GM19438 (cell line): ENCODE results near the gene TP53.
"Not testable (repeated sequence)": the region's sequence is repeated elsewhere in the genome, so short reads cannot be mapped to it uniquely, and the experiment has no call there.

Experiments
- ATAC-seq: cut with Tn5 transposase; IDR thresholded peaks from one replicate; pipeline ENCODE4 v1.9.1; 2021; ENCODE audit warnings: low read depth; ENCODE audit not compliant: unreplicated experiment

The TP53 gene

DNA sequence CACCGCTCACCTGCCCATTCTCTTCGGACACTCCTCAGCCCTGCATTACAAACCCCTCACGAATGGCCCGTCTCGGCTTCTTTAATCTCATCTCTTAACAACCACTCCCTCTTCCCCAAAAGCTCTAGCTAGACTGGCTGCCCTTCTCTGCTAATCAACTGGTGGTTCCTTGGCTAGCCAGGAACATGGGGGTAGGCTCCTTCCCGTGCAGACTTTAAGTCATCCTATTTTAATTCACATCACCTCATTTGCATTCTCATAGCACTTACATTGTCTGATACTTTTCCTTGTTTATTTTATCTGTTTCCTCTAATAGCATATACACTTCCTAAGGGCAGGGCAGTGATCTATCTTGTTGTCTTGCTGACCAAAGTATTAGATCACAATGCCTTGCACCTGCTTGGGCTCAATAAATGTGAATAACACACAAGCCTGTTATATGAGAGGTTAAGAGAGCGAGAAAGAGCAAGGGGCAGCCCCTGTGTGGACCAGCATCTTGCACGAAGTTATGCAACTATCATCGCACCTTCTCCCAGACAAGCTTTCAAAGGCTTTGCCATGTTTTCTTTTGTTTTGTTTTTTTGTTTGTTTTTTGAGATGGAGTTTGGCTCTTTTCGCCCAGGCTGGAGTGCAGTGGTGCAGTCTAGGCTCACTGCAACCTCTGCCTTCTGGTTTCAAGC, 9.8 kb downstream of the TP53 start:
- ATAC-seq, result no peak

DNA sequence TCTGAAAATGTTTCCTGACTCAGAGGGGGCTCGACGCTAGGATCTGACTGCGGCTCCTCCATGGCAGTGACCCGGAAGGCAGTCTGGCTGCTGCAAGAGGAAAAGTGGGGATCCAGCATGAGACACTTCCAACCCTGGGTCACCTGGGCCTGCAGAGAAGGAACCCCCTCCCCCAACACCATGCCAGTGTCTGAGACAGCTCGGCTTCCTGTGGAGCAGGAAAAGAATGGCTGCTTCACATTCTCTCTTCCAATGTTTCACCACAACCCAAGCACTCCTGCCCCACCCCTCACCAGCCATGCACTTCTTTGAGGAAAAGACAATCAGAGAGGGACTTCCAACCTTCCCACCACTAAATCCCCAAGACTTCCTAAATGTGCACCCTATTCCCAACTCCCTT, 10.8 kb downstream of the TP53 start:
- ATAC-seq, result no peak

DNA sequence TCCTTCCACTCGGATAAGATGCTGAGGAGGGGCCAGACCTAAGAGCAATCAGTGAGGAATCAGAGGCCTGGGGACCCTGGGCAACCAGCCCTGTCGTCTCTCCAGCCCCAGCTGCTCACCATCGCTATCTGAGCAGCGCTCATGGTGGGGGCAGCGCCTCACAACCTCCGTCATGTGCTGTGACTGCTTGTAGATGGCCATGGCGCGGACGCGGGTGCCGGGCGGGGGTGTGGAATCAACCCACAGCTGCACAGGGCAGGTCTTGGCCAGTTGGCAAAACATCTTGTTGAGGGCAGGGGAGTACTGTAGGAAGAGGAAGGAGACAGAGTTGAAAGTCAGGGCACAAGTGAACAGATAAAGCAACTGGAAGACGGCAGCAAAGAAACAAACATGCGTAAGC, 12.4 kb downstream of the TP53 start:
- ATAC-seq, result no peak

DNA sequence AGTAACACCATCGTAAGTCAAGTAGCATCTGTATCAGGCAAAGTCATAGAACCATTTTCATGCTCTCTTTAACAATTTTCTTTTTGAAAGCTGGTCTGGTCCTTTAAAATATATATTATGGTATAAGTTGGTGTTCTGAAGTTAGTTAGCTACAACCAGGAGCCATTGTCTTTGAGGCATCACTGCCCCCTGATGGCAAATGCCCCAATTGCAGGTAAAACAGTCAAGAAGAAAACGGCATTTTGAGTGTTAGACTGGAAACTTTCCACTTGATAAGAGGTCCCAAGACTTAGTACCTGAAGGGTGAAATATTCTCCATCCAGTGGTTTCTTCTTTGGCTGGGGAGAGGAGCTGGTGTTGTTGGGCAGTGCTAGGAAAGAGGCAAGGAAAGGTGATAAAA, 14.1 kb downstream of the TP53 start:
- ATAC-seq, result no peak

DNA sequence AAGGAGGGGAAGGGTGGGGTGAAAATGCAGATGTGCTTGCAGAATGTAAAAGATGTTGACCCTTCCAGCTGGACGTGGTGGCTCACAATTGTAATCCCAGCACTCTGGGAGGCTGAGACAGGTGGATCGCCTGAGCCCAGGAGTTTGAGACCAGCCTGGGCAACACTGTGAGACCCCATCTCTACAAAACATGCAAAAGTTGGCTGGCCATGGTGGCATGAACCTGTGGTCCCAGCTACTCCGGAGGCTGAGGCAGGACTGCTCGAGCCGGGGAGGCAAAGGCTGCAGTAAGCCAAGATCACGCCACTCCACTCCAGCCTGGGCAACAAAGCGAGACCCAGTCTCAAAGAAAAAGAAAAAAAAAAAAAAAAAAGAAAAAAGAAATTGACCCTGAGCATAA, 18.8 kb downstream of the TP53 start:
- ATAC-seq, result no peak

DNA sequence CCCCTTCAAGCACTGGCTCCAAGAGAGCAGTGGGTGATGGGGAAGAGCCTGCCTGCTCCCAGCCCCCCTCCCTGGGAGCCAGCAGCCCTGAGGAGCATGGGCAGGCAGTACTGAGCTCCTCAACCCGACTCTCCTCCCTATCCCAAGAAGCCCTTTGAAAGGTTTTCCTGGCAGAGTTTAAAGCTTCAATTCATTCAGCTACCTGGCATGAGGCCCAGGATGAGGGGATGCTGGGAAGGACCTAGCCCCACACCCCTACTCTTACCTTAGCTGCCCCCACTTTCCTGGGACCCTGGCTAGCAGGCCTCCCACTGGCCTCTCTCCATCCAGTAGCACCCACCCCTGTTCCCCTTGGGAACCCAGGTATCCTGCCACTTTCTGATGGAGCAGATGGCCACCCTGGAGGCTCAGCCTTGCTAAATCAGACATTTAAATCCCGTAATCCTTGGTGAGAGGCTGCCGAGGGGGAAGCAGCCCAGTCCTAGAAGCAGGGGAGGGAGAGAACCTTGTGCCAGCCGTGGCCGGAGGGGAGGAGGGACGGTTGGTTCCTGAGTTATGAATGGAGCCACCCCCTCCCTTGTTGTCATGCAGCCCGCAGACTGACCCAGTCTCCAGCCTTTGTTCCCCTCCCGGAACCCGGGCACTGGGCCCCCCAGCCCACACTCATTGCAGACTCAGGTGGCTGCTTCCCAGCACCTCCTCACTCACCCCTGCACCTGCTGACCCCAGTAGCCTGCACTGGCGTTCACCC, 19.5 kb downstream of the TP53 start:
- ATAC-seq, result no peak

DNA sequence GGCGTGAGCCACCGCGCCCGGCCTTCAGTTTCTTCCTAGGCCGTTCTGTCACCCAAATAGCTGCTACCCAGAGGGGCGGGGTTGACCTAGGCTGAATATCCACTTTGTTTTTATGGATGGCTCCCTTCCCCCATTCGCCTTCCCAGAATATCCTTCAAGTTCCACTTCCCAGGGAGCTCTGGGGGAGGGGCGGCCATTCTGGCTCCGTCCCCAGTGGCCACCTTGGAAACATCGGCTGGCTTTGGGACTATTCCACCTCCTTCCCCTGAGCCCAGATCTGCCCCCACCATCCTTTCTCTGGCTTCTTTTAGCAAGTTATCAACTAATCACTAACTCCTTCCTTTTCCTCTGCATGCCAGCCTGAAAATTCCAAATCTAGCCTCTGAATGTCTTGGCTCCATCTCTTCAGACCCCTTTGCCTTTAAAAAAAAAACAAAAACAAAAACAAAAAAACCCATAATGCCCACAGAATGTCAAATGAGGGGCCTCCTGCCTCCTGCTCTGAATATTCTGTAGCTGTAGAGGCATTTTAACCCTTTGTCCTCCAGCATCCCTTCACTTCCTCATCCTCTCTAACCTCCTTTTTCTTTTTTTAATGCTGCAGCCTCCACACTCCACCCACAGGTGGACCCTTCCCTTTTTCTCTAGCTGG, 30.2 kb downstream of the TP53 start:
- no peak for ATAC-seq

DNA sequence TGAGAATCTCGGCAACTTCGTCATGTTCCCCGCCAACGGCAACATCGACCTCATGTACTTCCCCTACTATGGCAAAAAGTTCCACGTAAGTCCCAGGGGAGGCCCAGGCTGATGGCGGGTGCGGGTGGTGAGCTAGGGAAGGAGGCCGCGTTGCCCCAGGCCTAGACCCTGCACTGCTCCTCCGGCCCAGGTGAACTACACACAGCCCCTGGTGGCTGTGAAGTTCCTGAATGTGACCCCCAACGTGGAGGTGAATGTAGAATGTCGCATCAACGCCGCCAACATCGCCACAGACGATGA, 31.8 kb downstream of the TP53 start:
- ATAC-seq, result no peak

DNA sequence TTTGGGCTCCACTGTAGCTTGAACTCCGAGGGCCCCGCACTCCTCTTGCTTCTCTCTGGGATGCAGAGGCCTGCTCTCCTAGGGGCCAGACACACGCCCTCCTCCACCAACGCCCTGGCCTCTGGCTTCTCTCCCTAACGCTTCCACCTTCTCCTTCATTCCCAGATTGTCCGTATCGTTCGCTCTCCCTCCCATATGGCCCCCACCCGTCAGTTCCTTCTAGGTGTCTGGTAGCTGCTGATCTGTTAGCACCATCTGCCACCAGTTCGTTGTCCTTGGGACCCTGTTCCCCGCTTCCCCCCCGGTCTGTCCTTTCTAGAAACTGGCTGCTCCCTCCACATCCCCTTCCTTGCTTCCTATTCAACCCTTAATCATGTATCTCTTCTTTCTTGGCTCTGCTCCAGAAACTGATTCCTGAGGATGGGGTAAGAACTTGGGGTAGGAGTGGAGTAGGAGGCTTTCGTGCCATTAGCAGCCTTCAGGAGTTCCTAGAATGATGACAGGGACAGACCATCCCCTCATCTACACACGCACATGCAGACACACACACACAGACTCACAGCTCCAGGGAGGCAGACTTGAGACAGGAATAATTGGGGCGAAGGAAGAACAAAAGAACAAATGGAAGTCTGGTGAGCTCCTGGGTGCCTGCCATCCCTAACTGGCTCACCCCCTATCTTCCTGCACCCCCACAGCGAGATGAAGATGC, 32.3 kb downstream of the TP53 start:
- no peak for ATAC-seq

DNA sequence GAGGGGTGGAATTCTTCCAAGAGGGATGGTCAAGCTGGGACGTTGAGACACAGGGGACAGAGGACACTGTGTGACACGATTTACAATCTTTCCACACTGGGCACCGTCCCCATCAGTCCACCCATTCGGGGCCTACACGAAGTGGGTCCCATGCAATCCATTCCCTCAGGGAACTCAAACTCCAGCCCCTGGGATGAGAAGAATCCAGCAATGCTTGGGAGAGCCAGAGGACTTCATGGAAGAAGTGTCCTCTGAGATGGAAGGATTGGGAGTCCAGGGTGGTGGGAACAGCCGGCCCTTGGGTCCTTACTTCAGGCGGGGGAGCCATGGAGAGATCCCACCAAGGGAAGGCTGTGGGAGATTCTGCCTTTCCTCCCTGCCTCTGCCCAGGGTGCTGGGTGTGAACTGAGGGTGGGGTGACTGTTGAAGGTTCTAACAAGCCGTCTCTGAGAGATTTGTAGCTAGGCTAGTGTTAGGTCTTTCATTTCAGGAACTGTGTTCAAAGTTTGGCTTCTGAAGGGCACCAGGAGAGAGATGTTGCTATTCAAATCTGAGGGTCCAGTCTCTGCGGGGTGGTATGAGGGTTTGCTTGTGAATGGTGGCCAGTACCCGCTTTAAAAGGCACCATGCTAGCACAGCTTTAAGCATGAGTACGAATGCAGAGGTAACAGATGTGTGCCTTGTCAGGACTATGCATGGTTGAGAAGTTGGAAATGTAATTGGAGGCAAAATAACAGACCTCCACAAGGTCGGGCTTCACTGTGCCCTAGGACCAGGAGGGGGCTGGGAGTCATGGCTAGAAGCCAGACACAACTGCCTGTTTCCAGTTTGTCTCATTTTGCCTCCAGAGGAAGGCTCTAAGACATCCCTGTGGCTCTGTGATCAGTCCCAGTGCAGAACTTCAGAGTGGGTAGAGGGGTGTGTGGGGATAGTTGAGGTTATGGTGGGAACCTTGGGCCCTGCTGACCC, 34.6 kb downstream of the TP53 start:
- no peak for ATAC-seq

DNA sequence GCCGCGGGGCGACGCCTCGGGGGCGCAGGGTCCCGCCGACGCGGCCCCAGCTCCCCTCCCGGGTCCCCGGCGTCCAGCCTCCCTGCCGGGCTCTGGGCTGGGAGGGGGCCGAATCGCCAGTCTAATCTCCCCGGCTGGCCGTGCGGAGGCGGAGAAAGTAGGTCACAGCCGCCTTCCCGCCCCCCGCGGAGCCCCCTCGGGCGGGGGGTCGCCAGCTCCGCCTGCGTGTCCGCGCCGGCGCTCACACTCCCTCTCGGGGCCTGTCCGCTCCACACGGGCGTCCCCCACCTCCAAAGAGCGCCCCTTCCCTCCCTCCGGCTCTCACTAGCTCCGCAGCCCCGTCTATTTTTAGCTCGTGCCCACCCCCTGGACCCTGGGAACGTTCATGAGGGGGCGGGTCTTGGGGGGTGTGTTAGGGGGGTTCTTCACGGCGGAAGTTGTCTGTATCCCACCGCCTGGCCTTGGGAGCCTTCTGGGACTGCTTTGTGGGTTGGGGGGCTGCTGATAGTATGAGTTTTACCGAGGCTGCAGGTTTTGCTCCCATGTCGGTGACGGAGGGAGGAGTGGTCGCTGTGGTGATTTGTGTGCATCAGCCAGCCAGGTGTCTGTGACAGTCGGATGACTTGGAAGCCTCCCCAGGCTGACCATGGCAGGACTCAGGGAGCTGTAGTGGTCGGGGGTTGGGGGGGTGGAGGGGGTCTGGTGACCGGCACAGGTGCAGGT, 35.5 kb downstream of the TP53 start:
- ATAC-seq, result no peak

DNA sequence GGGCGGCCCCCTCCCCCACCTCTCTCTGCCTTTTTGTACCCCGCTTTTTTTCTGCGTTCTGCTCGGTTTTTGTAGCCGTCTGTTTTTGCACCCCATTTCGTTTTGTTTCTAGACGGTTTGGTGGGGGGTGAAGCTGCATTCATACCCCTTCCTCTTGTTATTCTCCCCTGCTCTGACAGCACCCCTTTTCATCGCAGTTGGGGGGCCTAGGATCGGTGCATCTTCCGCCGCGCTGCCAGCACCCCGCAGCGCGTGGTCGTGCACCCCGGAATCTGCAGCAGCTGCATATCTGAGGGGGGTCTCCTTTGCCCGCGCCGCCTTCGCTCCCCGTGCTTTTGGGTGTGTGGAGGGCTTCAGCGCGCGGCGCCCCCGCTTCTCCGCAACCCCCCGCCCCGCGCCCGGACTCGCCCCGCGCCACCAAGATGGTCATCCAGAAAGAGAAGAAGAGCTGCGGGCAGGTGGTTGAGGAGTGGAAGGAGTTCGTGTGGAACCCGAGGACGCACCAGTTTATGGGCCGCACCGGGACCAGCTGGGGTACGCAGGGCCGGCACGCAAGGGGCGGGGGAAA, 36.1 kb downstream of the TP53 start:
- no peak for ATAC-seq

DNA sequence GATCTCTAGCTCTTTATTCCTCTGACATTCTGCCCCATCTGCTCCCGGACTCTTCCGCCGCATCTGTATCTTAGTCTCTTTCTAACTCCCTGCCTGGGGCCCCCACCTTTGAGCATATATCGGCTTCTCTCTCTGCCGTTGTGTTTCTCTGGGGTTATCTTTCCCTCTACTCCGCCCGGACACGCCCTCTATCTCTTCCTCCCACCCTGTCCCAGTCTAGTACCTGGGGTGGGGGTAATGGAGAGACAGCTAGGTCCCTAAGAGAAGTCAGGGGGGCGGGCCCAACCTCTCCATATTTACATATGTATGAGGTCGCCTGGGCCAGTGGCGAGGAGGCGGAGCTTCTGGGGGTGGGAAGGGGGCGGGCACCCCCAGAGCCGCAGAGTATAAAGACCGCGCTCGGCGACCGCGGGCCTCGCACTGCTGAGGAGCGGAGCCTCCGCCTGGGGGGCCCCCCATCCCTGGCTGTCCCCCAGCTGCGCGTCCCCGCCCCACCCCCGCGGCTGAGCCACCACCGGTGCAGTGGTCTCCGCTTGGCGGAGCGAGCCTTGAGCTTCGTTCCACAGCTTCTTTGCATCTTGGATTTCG, 36.7 kb downstream of the TP53 start, which contains the start of gene ATP1B2:
Gene ATP1B2, plus strand, starts transcription at position 418 of the 588 bp plus-strand sequence. CDS start 593 bp downstream, outside the sequence.
- ATAC-seq, result no peak

DNA sequence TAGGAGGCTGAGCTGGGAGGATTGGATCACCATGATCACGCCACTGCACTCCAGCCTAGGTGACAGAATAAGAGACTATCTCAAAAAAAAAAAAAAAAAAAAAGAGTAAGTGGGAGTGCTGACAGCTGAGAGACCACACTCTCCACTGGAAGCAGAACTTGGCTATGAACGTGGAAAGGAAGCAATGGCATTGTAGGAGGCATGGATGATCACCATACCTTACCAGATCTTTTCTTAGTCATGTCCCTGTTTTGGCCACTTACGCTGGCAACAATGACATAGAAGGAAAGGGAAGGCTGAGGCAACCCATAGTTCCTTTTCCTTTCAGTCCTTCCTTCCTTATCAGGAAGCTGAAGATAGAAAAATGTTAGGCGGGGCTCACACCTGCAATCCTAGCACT, 40.3 kb downstream of the TP53 start:
- no peak for ATAC-seq

DNA sequence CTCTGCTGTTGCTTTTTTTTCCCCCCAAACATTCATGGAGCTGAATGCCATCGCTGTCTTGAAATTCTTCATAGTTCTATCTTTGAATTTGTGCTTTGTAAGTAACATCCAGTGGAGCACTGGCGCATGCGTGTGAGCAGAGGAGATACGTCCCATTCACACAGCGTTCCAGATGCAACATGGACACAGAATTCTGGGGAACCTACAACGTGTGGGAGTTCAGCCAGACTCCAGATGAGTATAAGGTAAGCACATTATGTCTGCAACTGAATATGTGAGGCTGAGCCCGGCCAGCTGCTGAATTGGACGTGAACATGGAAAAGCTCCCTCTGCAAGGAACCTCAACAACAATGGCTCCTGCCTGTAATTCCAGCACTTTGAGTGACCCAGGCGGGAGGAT, 40.8 kb downstream of the TP53 start:
- ATAC-seq, result no peak

DNA sequence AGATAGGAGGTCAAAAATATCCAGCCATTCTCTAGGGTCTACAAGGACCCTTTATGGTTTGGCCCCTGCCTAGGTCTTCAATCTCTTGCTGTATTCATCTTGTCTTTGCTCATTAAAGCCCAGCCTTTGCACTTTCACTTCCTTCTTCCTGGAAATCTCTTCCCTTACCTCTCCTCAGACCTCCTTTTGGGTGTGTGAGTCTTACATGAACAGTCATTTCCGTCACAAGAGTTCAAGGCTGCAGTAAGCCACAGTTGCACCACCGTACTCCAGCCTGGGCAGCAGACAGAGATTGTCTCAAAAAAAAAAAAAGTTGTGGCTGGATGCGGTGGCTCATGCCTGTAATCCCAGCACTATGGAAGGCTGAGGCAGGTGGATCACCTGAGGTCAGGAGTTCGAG, 42.5 kb downstream of the TP53 start:
- ATAC-seq, result no peak

DNA sequence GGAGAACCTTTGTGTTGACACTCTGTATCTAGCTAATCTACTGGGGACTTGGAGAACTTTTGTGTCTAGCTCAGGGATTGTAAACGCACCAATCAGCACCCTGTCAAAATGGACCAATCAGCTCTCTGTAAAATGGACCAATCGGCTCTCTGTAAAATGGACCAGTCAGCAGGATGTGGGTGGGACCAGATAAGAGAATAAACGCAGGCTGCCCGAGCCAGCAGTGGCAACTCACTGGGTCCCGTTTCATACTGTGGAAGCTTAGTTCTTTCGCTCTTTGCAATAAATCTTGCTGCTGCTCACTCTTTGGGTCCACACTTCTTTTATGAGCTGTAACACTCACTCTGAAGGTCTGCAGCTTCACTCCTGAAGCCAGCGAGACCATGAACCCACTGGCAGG, 45.7 kb downstream of the TP53 start:
- not testable (repeated sequence) for ATAC-seq

DNA sequence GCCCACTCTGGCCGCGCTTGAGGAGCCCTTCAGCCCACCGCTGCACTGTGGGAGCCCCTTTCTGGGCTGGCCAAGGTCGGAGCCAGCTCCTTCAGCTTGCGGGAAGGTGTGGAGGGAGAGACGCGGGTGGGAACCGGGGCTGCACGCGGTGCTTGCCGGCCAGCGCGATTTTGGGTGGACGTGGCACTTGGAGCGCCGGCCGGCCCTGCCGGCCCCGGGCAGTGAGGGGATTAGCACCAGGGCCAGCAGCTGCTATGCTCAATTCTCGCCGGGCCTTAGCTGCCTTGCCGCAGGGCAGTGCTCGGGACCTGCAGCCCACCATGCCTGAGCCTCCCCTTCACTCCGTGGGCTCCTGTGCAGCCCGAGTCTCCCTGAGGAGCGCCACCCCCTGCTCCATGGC, 46.5 kb downstream of the TP53 start:
- no peak for ATAC-seq

DNA sequence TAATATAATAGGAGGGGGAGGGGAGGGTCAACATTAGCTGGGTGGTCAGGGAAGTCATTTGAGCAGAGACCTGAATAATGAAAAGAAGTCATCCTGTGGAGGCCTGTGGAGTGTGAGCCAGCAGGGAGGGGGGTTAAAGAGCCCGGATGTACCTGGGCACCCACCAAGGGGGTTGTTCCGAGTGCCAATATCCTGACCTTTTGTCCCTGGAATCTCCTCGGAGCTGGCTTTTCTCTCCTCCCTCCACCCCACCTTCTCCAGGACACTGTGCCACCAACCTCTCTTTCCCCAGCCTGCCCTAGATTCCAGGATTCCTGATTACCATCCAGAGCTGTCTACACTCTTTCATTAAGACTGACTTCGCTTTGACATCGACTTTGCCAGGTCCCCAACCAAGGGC, 51.1 kb downstream of the TP53 start:
- ATAC-seq, result no peak
